ENCODE measurements around the gene CFAP251.

DNA sequence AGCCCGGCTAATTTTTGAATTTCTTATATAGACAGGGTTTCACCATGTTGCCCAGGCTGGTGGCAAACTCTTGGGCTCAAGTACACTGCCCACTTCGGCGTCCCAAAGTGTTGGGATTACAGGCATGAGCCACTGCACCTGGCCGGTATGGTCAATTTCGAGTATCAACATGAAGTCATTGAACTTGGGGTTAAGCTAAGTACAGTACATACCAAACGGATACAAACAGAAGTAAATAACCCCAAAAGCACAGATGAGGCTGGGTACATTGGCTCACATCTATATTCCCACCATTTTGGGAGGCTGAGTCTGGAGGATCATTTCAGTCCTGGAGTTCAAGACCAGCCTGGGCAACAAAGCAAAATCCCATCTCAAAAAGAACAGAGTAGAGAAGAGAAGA lies 42.8 kb upstream of the CFAP251 start:
- TF ChIP-seq, protein P1, sequence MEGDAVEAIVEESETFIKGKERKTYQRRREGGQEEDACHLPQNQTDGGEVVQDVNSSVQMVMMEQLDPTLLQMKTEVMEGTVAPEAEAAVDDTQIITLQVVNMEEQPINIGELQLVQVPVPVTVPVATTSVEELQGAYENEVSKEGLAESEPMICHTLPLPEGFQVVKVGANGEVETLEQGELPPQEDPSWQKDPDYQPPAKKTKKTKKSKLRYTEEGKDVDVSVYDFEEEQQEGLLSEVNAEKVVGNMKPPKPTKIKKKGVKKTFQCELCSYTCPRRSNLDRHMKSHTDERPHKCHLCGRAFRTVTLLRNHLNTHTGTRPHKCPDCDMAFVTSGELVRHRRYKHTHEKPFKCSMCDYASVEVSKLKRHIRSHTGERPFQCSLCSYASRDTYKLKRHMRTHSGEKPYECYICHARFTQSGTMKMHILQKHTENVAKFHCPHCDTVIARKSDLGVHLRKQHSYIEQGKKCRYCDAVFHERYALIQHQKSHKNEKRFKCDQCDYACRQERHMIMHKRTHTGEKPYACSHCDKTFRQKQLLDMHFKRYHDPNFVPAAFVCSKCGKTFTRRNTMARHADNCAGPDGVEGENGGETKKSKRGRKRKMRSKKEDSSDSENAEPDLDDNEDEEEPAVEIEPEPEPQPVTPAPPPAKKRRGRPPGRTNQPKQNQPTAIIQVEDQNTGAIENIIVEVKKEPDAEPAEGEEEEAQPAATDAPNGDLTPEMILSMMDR (IDR thresholded peaks at IDR 0.05) = no peak
- TF ChIP-seq POLR2AphosphoS5 (IDR thresholded peaks at IDR 0.05) (no peak), POLR2A (IDR thresholded peaks at IDR 0.05) (no peak)

Data from transverse colon (tissue), 4 donors.